SK-N-SH (cell line): ENCODE results near the gene NOP56.

Experiments
- CTCF ChIP-seq: fragments of 200-600 bp; sonication (generic); IDR thresholded peaks from 2 replicates; pipeline ENCODE4 v1.6.1; 2017; ENCODE audit warnings: antibody characterized with exemption, mild to moderate bottlenecking, moderate library complexity
- SMC3 ChIP-seq: IDR thresholded peaks from 2 replicates; pipeline ENCODE4 v1.6.1; 2012; ENCODE audit warnings: low read depth, low read length, improper control_type of control experiment
- TAF1 ChIP-seq: IDR thresholded peaks from 2 replicates; pipeline ENCODE4 v1.6.1; 2012; ENCODE audit warnings: low read depth, mild to moderate bottlenecking, low read length, moderate library complexity, borderline replicate concordance

GRCh38 chr20:2690718-2691117, 38.3 kb downstream of the NOP56 start:
- no peak for TF ChIP-seq SMC3
- TF ChIP-seq CTCF, result no peak
- TF ChIP-seq TAF1, result no peak
